GM18951 (cell line): Measurements from ENCODE around the gene CCNDBP1.
"Not testable (repeated sequence)": the region's sequence is repeated elsewhere in the genome, so short reads cannot be mapped to it uniquely, and the experiment has no call there.

Experiments used
- POLR2A ChIP-seq: IDR thresholded peaks from 4 replicates; pipeline ENCODE4 v1.6.1; 2011; ENCODE audit warnings: mild to moderate bottlenecking; ENCODE audit not compliant: insufficient read length, insufficient read depth; ENCODE audit errors: extremely low read depth
- in situ Hi-C: fragments of 300-500 bp; cut with MboI; formaldehyde crosslinking; loops from one replicate; pipeline ENCODE4 v1.12.0; 2022; ENCODE audit warnings: low sequenced_read_pairs, mixed read lengths, inconsistent platforms; ENCODE audit not compliant: unreplicated experiment

The CCNDBP1 gene

GRCh38 chr15:43214592-43215295 is 29.5 kb downstream of the CCNDBP1 start:
- TF ChIP-seq POLR2A = no peak
- in situ Hi-C loops = no loop called here

- in situ Hi-C loops = no loop called here
- no peak for TF ChIP-seq POLR2A
Measured at GRCh38 chr15:43215961-43216360, 30.8 kb downstream of the CCNDBP1 start.

GRCh38 chr15:43218908-43219706 is 33.9 kb downstream of the CCNDBP1 start:
- TF ChIP-seq POLR2A = no peak
- in situ Hi-C loops = no loop called here

GRCh38 chr15:43219929-43220928 is 35.0 kb downstream of the CCNDBP1 start:
- no peak for TF ChIP-seq POLR2A
- in situ Hi-C loops = no loop called here

GRCh38 chr15:43220991-43221403 is 35.8 kb downstream of the CCNDBP1 start, which contains the start of gene EPB42:
Gene EPB42 (minus strand): TSS chr15:43221018. CDS start chr15:43220825, 193 bp downstream.
- TF ChIP-seq POLR2A = no peak
- in situ Hi-C loops = no loop called here

- no peak for TF ChIP-seq POLR2A
- in situ Hi-C loops = no loop called here
Measured at GRCh38 chr15:43221422-43221821, 36.2 kb downstream of the CCNDBP1 start.

- in situ Hi-C loops = no loop called here
- no peak for TF ChIP-seq POLR2A
Measured at GRCh38 chr15:43225201-43225949, 40.2 kb downstream of the CCNDBP1 start.

- in situ Hi-C loops = not testable (repeated sequence)
Measured at GRCh38 chr15:43225950-43226255, 40.7 kb downstream of the CCNDBP1 start.

- in situ Hi-C loops = no loop called here
Measured at GRCh38 chr15:43226436-43227305, 41.5 kb downstream of the CCNDBP1 start.

GRCh38 chr15:43229977-43230376 is 44.8 kb downstream of the CCNDBP1 start:
- TF ChIP-seq POLR2A = no peak
- in situ Hi-C loops = loop anchor here (5.0 kb wide), 1 partner anchor 57 kb away; no protein-coding TSS in a partner anchor

More at GRCh38 chr15:43226436-43227305, 41.5 kb downstream of the CCNDBP1 start:
- no peak for TF ChIP-seq POLR2A

- no peak for TF ChIP-seq POLR2A
- in situ Hi-C loops = loop anchor here (5.0 kb wide), 1 partner anchor 57 kb away; no protein-coding TSS in a partner anchor
Measured at GRCh38 chr15:43230640-43231115, 45.5 kb downstream of the CCNDBP1 start.
